Testis (tissue), 2 donors: ENCODE results near the gene ERC2.

Source experiments
- POLR2A ChIP-seq: fragments of 450-650 bp; IDR thresholded peaks from one replicate; pipeline ENCODE4 v1.6.1; 2017; ENCODE audit warnings: antibody characterized with exemption, mild to moderate bottlenecking, moderate library complexity
- TF ChIP-seq, protein P1 (sequence below), 3 experiments: fragments of 450-650 bp in 2 of 3; fragments of 200-600 bp in 1 of 3; sonication (generic) in 1 of 3; IDR thresholded peaks; one replicate each; pipeline ENCODE4 v1.5.1; 2016 to 2019; ENCODE audit warnings: antibody characterized with exemption in 3 of 3, mild to moderate bottlenecking in 2 of 3, moderate library complexity in 1 of 3

DNA sequence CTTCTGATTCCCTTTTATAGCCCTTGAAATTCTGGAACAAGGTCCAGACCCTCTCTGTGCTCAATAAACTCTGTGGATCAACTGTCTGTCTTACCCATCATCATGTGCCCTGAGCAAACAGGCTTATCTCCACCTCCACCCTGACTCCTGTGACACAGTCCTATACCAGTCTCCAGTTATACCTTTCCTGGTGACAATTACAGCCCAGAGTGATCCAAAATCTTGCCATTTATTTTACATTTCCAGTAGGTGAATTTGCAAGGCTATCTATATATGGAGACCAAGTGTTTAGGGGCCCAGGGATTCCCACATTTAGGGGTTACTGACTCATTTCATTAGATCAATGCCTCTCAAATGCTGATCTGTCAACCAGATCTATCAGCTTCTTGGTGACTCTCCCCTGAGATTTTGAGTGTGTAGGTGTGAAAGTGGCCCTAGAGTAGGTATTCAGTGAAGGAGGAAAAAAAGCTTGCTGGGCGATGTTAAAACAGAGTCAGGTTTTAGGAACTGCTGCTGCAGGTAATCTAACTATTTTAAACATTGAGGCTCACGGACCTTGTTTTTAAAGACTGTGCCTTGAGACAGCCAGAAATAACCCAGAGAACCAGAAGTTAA lies 751.5 kb downstream of the ERC2 start:
- TF ChIP-seq, protein P1, sequence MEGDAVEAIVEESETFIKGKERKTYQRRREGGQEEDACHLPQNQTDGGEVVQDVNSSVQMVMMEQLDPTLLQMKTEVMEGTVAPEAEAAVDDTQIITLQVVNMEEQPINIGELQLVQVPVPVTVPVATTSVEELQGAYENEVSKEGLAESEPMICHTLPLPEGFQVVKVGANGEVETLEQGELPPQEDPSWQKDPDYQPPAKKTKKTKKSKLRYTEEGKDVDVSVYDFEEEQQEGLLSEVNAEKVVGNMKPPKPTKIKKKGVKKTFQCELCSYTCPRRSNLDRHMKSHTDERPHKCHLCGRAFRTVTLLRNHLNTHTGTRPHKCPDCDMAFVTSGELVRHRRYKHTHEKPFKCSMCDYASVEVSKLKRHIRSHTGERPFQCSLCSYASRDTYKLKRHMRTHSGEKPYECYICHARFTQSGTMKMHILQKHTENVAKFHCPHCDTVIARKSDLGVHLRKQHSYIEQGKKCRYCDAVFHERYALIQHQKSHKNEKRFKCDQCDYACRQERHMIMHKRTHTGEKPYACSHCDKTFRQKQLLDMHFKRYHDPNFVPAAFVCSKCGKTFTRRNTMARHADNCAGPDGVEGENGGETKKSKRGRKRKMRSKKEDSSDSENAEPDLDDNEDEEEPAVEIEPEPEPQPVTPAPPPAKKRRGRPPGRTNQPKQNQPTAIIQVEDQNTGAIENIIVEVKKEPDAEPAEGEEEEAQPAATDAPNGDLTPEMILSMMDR (IDR thresholded peaks at IDR 0.05) = no peak
- TF ChIP-seq POLR2A = no peak
